Measurements from ENCODE around the gene ALDH1A1.

The ALDH1A1 gene

GRCh38 chr9:72952914-72953313 is at the start of gene ALDH1A1:
Gene ALDH1A1 (minus strand): TSS chr9:72953053. CDS start chr9:72953000, 53 bp downstream.
- no peak for DNase-seq

- DNase-seq = no peak
Observed at GRCh38 chr9:73001860-73002259, 49.0 kb upstream of the ALDH1A1 start.

DNA sequence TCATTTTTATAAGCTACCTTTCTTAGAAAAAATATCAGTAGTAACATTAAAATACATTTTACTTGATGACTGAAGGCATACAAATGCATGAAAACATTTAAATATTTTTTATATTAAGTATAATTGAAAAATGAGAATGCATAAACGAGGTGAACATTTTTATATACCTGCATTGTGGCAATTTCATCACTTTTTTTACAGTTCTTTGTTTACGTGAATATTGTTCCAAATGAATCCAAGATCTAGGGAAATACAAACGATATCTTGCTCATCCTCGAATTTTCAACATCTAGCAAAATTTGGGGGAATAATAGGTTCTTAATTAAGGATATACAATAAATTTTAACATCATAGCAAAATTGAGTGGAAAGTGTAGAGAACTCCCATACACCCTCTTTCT is 45.5 kb upstream of the ALDH1A1 start:
- DNase-seq = no peak

DNA sequence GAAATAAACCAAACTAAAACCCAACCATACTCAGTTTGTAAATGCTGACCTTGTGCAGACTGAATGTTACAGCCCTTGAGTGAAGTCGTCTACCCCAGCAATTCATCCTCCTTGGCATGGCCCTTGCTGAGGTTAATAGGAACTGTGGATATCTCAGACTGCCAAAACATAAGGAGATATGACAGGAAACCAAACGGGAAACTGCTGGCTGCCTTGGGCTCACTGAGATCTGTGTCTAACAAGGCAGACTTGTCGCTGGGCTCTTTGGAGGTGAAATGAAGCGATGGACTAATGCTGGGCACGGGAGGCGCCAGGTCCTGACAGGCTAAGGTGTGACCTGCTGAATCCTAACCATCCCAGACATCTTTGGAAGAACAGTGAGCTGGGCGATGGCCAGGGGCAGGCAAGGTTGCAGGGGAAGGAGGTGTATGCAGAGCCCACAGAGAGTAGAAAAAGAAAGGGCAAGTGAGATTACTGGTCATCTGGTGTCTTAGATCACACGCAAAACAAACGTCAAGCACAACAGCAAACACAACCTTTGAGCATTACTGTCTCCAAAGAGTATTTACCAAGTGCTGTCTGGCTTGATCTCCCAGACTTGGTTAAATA is 44.6 kb upstream of the ALDH1A1 start:
- no peak for DNase-seq

DNA sequence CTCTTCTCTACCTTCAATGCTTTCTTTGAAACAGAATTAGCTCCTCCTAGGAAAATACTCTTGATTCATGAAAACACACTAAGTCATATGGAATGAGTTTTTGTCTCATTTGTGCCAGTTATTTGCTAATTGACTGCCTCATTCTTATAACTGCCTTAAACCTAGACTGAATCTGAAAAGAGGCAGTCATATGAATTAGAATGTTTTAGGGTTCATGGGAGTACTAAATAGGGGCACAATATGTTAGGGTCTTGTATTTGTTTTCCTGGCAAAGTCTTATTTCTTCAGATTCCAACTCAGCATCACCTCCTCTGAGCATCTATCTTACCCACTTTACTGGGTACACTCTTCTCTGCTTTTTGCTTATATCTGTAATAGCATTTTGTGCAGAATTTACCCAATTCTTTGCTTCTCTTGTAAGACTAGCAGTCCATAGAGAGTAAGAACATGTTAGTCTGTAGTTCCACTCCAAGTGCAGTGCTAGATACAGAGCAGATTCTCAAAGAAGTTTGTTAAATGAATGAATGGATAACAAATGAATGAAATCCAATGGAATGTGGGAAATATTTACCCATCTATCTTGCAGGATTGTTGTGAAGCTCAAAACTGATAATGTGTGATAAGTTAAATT is 43.9 kb upstream of the ALDH1A1 start:
- no peak for DNase-seq

DNA sequence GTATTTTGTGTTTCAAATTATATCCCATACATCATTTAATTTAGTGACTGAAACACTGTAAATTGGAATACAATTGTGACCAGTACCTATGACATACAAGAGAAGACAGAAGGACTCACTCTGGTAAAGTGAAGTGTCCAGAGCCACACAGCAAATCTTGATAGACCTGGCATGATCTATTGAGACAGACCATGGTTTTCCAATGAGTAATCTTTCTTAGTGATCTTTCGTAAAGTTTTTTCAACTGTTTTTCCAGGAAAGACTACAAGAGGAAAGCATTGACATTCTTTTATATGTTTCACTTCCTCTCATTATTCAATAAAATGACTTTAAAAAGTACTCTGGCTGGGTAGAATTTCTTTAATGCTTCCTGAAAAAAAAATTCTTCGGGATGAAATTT is 43.3 kb upstream of the ALDH1A1 start:
- DNase-seq = no peak

DNA sequence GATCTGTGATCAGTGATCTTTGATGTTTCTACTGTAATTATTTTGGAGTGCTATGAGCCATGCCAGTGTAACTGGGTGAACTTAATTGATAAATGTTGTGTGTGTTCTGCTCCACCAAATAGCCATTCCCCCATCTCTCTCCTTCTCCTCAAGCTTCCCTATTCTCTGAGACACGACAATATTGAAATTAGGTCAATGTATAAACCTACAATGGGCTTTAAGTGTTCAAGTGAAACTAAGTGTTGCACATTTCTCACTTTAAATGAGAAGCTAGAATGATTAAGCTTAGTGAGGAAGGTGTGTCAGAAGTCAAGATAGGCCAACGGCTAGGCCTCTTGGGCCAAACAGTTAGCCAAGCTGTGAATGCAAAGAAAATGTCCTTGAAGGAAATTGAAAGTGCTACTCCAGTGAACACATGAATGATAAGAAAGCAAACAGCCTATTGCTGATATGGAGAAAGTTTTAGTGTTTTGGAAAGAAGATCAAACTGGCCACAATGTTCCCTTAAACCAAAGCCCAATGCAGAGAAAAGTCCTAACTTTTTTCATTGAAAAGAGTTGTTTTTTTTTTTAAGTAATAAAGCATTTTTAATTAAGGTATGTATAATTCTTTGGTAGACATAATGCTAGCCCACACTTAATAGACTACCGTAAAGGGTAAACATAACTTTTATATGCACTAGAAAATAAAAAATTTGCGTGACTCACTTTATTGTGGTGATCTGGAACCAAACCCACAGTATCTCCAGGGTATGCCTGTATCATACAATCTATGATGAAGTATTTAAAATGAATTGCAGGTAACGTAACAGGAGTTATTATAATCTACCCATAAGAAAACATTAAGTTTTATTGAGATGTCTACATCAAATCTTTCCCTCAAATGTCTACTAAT is 42.5 kb upstream of the ALDH1A1 start:
- no peak for DNase-seq

DNA sequence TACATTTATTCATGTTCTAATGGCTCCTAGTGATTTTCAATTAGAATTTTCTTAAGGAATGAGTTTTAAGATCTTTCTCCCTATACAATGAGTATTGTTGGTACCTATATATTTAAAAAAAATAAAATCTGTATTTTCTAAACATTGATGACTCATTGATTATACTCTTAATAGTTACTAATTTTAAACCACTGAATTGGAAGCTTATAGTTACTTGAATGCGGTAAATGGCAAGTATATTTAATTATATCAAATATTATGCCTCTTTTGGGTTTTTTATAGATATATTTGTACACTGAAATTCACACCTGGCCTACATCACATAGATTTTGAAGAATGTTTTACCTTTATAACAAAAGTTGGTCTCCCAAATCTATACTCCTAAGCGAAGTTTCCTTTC is 38.9 kb upstream of the ALDH1A1 start:
- no peak for DNase-seq

- DNase-seq = no peak
Observed at GRCh38 chr9:72990397-72991182, 37.7 kb upstream of the ALDH1A1 start.

DNA sequence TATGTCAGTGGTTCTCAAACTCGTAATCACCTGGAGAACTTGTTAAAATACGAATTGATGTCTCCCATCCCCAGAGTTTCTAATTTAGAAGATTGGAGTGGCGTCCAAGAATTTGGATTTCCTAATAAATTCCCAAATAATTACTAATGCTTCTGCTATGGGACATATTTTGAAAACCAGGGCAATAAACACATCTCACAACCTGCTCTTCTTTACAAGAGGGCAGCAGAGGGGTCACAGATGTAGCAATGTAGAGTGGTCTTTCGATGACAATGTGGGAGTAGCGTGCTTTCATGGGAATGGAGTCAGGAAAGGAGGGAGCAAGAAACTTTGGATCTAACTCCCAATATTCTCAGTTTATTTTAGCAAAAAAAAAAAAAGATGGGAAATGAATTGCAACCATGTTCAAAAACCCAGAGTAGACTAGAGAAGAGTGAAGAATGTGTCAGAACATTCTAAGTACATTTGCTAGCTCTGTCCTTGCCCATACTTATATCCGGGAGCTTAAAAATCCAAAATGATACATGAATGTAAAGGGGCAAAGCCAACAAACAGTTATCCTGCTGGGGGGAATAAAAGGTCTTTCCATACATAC is 33.8 kb upstream of the ALDH1A1 start:
- DNase-seq = no peak

DNA sequence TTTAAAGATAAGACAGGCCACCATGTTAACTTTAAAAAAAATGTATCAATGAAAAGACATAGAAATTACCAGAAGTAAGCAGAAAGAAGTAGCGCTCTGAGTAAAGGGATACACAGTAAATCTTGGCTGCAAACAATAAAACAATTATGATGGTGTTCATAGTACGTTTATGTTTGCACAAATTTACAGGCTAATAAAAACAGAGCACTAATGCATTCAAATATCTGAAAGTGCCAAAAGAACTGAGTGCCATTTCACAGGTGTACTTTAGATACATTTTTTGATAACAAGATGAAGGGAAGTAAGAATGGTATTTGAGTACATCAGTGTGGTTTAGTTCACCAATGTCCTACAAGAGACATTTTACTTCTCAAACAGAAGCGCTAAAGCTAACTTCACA is 32.9 kb upstream of the ALDH1A1 start:
- no peak for DNase-seq

DNA sequence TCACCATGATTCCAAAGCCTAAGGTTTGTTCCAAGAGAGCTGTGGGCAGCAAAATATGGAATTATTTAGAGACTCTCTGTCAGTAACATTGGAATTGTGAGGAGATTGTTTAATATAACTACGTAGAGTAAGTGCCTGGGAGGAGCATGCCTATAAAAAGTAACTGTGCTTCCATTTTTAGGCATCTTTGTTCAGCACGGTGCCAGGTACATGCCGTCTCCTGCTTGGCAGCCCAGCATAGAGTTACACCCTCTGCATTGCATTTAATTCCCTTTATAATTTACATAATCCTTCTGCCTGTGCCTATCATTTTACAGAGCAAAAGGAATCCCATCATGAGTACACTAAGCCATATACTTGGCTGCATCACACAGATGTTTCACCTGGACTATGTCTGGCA is 32.1 kb upstream of the ALDH1A1 start:
- DNase-seq = no peak

- DNase-seq = no peak
Observed at GRCh38 chr9:72984226-72984947, 31.5 kb upstream of the ALDH1A1 start.

DNA sequence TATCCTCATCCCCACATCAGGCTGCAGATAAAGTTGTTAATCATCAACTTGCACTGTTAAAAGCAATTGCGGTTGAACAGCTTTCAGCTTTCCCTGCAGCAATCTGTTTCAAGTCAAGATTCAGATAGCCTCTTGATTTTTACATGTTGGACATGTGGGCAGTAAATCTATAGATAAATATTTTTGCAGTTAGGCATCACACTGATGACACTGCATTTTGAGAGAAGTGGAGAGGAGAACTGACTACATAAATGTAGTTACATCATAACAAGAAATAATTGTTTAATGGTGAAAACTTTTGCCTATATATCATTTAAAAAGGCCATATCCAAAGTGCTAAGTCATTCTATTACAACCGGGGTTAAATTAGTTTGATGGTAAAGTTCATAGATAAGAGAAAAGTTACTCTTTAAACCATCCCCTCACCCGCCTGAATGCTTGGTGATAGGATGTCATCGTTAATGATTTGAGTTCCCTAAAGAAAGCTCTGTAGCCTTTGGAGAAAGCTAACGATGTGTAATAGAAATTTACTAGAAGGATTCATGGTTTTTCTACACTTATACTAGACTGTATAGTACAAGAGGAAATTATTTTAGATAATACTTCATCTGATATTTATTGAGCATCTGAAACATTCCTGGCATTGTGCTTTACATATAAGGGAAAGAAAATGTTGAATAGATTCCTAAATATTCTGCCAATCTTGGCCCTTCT is 30.8 kb upstream of the ALDH1A1 start:
- DNase-seq = no peak

DNA sequence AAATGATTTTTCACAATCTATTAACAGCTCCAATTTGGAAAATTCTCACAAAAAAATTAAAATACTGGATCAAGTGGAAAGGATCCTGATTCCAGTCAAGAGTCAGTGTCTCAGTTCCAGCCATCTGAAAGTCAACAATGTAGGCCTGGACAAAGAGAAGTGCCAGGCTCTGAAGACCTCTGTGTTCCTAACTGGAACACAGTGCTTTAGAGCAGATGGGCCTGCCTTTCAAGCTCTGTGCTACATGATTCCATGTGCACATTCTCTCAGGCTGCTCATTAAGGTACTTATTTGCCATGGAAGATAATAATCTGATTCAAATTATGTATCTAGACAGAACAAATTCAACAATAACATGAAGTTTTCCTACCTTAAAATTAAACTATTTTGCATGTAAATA is 30.2 kb upstream of the ALDH1A1 start:
- no peak for DNase-seq

DNA sequence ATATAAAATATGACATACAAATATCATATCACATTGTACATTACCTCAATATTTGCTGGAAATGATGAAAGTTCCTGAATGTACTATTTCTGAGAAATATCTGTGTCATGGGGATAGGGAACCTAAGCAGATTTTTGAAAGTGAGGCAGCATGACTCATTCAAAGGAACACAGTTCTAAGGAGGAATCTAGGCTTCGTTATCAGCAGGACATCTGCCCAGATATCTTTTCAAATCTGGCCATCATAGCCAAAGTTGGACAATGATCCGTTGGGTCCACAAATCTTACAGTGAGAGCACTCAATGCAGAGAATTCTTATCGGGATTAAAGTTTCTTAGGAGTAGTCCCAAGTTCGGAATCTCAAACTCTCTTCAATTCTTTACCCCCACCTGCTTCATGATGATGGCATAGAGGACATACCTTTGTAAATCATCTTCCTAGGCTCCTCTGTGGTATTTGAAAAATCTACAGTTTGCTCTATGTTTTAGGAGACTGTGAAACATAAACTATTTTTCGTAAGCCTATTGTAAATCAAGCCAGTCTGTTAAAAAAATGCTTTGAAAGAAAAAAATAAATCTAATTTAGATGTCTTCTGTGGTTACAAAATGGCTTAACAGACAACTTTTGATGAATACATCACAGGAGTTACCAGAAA is 29.4 kb upstream of the ALDH1A1 start:
- DNase-seq = no peak

- DNase-seq = no peak
Observed at GRCh38 chr9:72981433-72981832, 28.6 kb upstream of the ALDH1A1 start.

- DNase-seq = no peak
Observed at GRCh38 chr9:72980600-72981265, 27.9 kb upstream of the ALDH1A1 start.

DNA sequence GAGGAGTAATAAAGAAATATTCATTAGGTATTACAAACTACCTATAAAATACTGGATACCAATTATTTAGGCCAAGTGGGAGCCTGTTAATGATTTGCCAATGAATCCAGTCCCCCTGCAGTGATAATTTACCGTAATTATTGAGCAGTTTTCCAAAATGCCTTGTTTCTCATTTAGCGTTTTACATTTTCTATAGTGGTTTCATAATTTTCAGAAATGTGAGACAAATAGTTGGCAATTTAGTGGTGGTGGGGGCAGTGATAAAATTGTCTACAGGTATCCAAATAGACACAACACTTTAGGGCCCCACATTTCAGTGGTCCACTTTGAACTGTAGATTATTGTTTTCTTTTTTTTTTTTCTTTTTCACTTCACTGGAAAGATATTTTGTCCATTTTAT is 27.3 kb upstream of the ALDH1A1 start:
- DNase-seq = no peak

DNA sequence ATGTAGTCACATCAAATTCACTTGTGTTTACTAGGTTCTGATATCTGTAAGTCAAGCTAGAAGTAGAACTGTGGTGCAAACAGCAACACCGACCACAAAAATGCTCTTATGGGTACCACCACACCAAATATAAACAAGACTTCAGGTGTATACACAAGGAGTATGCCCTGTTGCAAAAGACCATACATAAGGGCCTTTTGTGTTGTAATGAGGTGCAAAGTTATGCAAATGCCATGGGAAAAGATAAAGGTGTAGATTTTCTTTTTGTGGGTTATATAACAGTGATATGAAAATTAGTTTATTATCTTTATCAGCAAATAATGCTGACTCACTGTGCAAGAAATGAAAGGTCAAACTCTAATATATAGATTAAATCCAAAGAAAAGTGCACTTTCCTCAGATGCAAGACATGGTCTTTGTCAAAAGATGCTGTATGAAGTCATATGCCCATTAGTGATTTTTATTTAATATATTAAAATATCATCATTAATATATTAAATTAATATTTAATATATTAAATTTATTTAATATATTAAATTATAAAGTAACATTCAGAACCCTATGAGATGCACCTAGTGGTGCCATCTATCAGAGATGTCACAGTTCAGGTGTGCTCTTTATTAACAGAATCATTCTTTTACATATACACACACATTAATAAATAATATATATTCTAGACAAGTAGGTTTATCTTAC is 26.7 kb upstream of the ALDH1A1 start:
- DNase-seq = no peak
